HepG2 (cell line): Measurements from ENCODE around the gene GPM6B. TPM values are rescaled to one million over a fixed set of nuclear protein-coding genes. Genes with fewer than 3 reads are reported as not detected.

Experiments
- ATAC-seq: fragments of 200-7000 bp; cut with Tn5 transposase; 3 replicates; pipeline ENCODE4 v1.9.1; 2020; ENCODE audit warnings: mild to moderate bottlenecking, moderate library complexity
- BruUV-seq: library from RNA; stranded (reverse); fragments of 400-500 nt; replicated peaks from 2 replicates; lab custom pipeline; 2021; lab: Mats Ljungman, UMichigan
- CTCF ChIA-PET: fragments of 300-600 bp; formaldehyde crosslinking; extraction: SDS; loops from one replicate; lab custom pipeline; 2021; ENCODE audit warnings: low total read pairs, inconsistent platforms, low intra/inter-chr PET ratio; lab: Yijun Ruan, JAX
- POLR2A ChIA-PET: fragments of 350-600 bp; sonication (Branson Sonifier 250); formaldehyde crosslinking; loops from one replicate; lab custom pipeline; 2020; ENCODE audit warnings: antibody characterized with exemption, inconsistent platforms; lab: Yijun Ruan, JAX
- DNase-seq: peaks from one replicate; pipeline ENCODE4 v3.0.0-alpha.2; 2015; ENCODE audit warnings: low spot score
- FAIRE-seq: peaks from 3 replicates; lab custom pipeline; 2011; peaks lifted over from hg19 to GRCh38; lab: Jason Lieb, UNC
- H2AFZ ChIP-seq: one replicate; pipeline ENCODE4 v1.6.1; 2011; ENCODE audit warnings: low read length, inconsistent platforms
- H3K27ac ChIP-seq: fragments of 300-600 bp; 3 replicates; pipeline ENCODE4 v1.8.0; 2011; ENCODE audit warnings: mixed run types, mild to moderate bottlenecking, mixed read lengths, low read length, inconsistent platforms; ENCODE audit not compliant: insufficient read depth; ENCODE audit errors: extremely low read length
- H3K27me3 ChIP-seq, 2 experiments: fragments of 200-600 bp in 1 of 2; 2 replicates in 1 of 2; 3 replicates in 1 of 2; pipeline versions ENCODE4 v1.6.0 to v1.8.0; 2011; ENCODE audit warnings: low read length in 2 of 2, mild to moderate bottlenecking in 2 of 2, moderate library complexity in 2 of 2, inconsistent platforms in 1 of 2; ENCODE audit not compliant: insufficient read depth in 2 of 2, control insufficient read depth in 1 of 2
- H3K36me3 ChIP-seq, 2 experiments: fragments of 200-600 bp in 1 of 2; replicated peaks in 1 of 2; 2 replicates in 1 of 2; 3 replicates in 1 of 2; pipeline versions ENCODE4 v1.5.1 to v1.8.0; 2011; ENCODE audit warnings: low read length in 2 of 2, inconsistent platforms in 1 of 2; ENCODE audit not compliant: insufficient read depth in 2 of 2, control insufficient read depth in 1 of 2
- H3K4me1 ChIP-seq: 2 replicates; pipeline ENCODE4 v1.5.1; 2012; ENCODE audit warnings: low read length, inconsistent platforms; ENCODE audit not compliant: insufficient read depth
- H3K4me2 ChIP-seq: 2 replicates; pipeline ENCODE4 v1.6.0; 2011; ENCODE audit warnings: low read depth, low read length, inconsistent platforms
- H3K4me3 ChIP-seq, 3 experiments: fragments of 200-600 bp in 1 of 3; sonication (generic), shearing (Covaris generic) in 1 of 3; replicated peaks in 1 of 3; 2 replicates each; pipeline ENCODE4 v1.5.1; 2011 to 2016; ENCODE audit warnings: low read length in 3 of 3, inconsistent platforms in 2 of 3, low read depth in 2 of 3, mild to moderate bottlenecking in 2 of 3, control low read depth in 1 of 3, mixed read lengths in 1 of 3; ENCODE audit not compliant: insufficient read depth in 1 of 3
- H3K79me2 ChIP-seq: one replicate; pipeline ENCODE4 v1.6.1; 2011; ENCODE audit warnings: low read length, inconsistent platforms; ENCODE audit not compliant: insufficient read depth
- H3K9ac ChIP-seq: 2 replicates; pipeline ENCODE4 v1.6.0; 2011; ENCODE audit warnings: mild to moderate bottlenecking, low read depth, low read length, inconsistent platforms; ENCODE audit not compliant: insufficient read depth
- H3K9me3 ChIP-seq: 2 replicates; pipeline ENCODE4 v1.5.1; 2012; ENCODE audit warnings: mild to moderate bottlenecking, low read length
- H4K20me1 ChIP-seq: 2 replicates; pipeline ENCODE4 v1.6.0; 2011; ENCODE audit warnings: inconsistent platforms, mild to moderate bottlenecking, low read length, moderate library complexity; ENCODE audit not compliant: insufficient read depth
- HIC2 ChIP-seq: sonication (generic); formaldehyde crosslinking; IDR thresholded peaks from 2 replicates; pipeline ENCODE4 v1.9.0; 2022; ENCODE audit warnings: low read depth, missing genetic modification reagents
- HOXA9 ChIP-seq: sonication (generic); formaldehyde crosslinking; IDR thresholded peaks from 2 replicates; pipeline ENCODE4 v1.8.1; 2022; ENCODE audit warnings: missing genetic modification reagents, mild to moderate bottlenecking, moderate library complexity, borderline replicate concordance
- JUND ChIP-seq: sonication (generic); formaldehyde crosslinking; IDR thresholded peaks from 2 replicates; pipeline ENCODE4 v1.8.0; 2022; ENCODE audit warnings: mild to moderate bottlenecking, missing genetic modification reagents
- KLF16 ChIP-seq, 2 experiments: sonication (generic) in 1 of 2; formaldehyde crosslinking in 1 of 2; IDR thresholded peaks; 2 replicates each; pipeline versions ENCODE4 v1.6.1 to v1.8.0; 2016 to 2023; ENCODE audit warnings: missing genetic modification reagents in 2 of 2, missing compliant biosample characterization in 1 of 2
- MLXIP ChIP-seq: sonication (generic); formaldehyde crosslinking; IDR thresholded peaks from 2 replicates; pipeline ENCODE4 v1.9.0; 2021; ENCODE audit warnings: missing genetic modification reagents, borderline replicate concordance
- NFIB ChIP-seq: sonication (generic); formaldehyde crosslinking; IDR thresholded peaks from 2 replicates; pipeline ENCODE4 v1.9.0; 2021; ENCODE audit warnings: missing genetic modification reagents, mild to moderate bottlenecking, borderline replicate concordance
- PHF20 ChIP-seq: sonication (generic); formaldehyde crosslinking; IDR thresholded peaks from 2 replicates; pipeline ENCODE4 v1.5.0; 2020; ENCODE audit warnings: mild to moderate bottlenecking, missing genetic modification reagents
- PHF21A ChIP-seq: sonication (generic); formaldehyde crosslinking; IDR thresholded peaks from 2 replicates; pipeline ENCODE4 v1.5.0; 2020; ENCODE audit warnings: mild to moderate bottlenecking, missing genetic modification reagents
- POLR2A ChIP-seq, 2 experiments: IDR thresholded peaks; 2 replicates each; pipeline ENCODE4 v1.6.1; 2011; ENCODE audit warnings: low read depth in 2 of 2, low read length in 2 of 2, mild to moderate bottlenecking in 1 of 2, moderate library complexity in 1 of 2; ENCODE audit not compliant: insufficient read depth in 1 of 2
- RFXAP ChIP-seq: sonication (generic); formaldehyde crosslinking; IDR thresholded peaks from 2 replicates; pipeline ENCODE4 v1.4.0; 2020; ENCODE audit warnings: missing genetic modification reagents, borderline replicate concordance
- SP4 ChIP-seq: sonication (generic); formaldehyde crosslinking; IDR thresholded peaks from 2 replicates; pipeline ENCODE4 v1.8.1; 2023; ENCODE audit warnings: mild to moderate bottlenecking, missing genetic modification reagents
- TGIF2 ChIP-seq: IDR thresholded peaks from 2 replicates; pipeline ENCODE4 v1.6.1; 2016; ENCODE audit warnings: control low read depth, missing compliant biosample characterization
- ZMYM3 ChIP-seq: sonication (generic); formaldehyde crosslinking; IDR thresholded peaks from 2 replicates; pipeline ENCODE4 v1.5.1; 2020; ENCODE audit warnings: mild to moderate bottlenecking, missing genetic modification reagents
- ZNF230 ChIP-seq: sonication (generic); formaldehyde crosslinking; IDR thresholded peaks from 2 replicates; pipeline ENCODE4 v1.4.0; 2020; ENCODE audit warnings: mild to moderate bottlenecking, missing genetic modification reagents
- ZNF335 ChIP-seq: sonication (generic); formaldehyde crosslinking; IDR thresholded peaks from 2 replicates; pipeline ENCODE4 v1.4.0; 2020; ENCODE audit warnings: missing genetic modification reagents
- WGBS: methylation state at CpG from one replicate; pipeline ENCODE4 v1.1.6; 2017; ENCODE audit warnings: low lambda C conversion rate; 5-methylcytosine and 5-hydroxymethylcytosine counted together
- in situ Hi-C: cut with HindIII; loops from 2 replicates; pipeline ENCODE4 v1.10.0; 2017; ENCODE audit warnings: low pct_unique_long_range_greater_than_20kb; ENCODE audit not compliant: extremely low pct_ligation_motif_present
- intact Hi-C: fragments of 100-400 bp; cut with micrococcal nuclease; formaldehyde crosslinking; loops from one replicate; pipeline ENCODE4 v1.10.0; 2022; ENCODE audit not compliant: unreplicated experiment
- polyA plus RNA-seq, 8 experiments: library from polyadenylated mRNA; depleted of rRNA in 3 of 8; stranded (reverse) in 7 of 8; unstranded in 1 of 8; fragments of >200 nt; fragmentation: Illumina TruSeq in 4 of 8; extraction: Trizol in 4 of 8; gene quantifications; 2 replicates each; pipeline versions ENCODE4 v1.2.1 to v1.2.3, GENCODE V29; 2011 to 2016; ENCODE audit warnings: low read depth in 4 of 8, missing spikeins in 1 of 8, mixed read lengths in 1 of 8; ENCODE audit not compliant: insufficient read depth in 1 of 8
- total RNA-seq, 5 experiments: library from RNA; depleted of rRNA; stranded (reverse); fragments of >200 nt; fragmentation: Illumina TruSeq; extraction: Trizol; gene quantifications; 2 replicates each; pipeline ENCODE4 v1.2.3, GENCODE V29; 2016; ENCODE audit warnings: low read depth in 1 of 5
- TF ChIP-seq, protein P1 (sequence below): sonication (generic); formaldehyde crosslinking; IDR thresholded peaks from 2 replicates; pipeline ENCODE4 v1.8.1; 2023; ENCODE audit warnings: missing genetic modification reagents, inconsistent platforms, borderline replicate concordance
- TF ChIP-seq, protein P2 (sequence below): IDR thresholded peaks from 2 replicates; pipeline ENCODE4 v1.6.1; 2016; ENCODE audit warnings: low read depth
- TF ChIP-seq, protein P3 (sequence below): sonication (generic); formaldehyde crosslinking; IDR thresholded peaks from 2 replicates; pipeline ENCODE4 v1.5.0; 2020; ENCODE audit warnings: missing genetic modification reagents, mild to moderate bottlenecking, borderline replicate concordance

The GPM6B gene
- total and polyA plus RNA-seq, 2 of the 13 experiments (the other 11 are each of a cell fraction or from before 2014, with no cell fraction given) = not detected

DNA sequence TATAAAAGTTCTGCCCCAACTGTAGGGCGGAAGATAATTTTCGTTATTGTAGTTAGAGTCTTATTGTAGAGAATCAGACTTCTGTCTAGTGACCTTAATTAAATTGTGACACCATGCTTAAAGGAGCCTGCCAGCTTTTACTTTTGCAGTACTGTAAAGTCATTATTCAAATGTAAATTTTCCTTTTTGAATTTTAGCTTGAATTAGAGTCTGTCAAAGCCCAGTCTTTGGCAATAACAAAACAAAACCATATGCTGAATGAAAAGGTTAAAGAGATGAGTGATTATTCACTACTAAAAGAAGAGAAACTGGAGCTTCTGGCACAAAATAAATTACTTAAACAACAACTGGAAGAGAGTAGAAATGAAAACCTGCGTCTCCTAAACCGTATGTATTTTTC lies 60.5 kb downstream of the GPM6B start:
- Histone ChIP-seq H3K9ac (no peak overlapping the region), H2AFZ (no peak overlapping the region), H3K27me3 (no peaks in the 10 kb centered on the region), H3K9me3 (no peaks in the 10 kb centered on the region), H3K4me3 (no peak overlapping the region), H3K4me2 (no peak overlapping the region), H4K20me1 (no peaks in the 10 kb centered on the region), H3K79me2 (no peaks in the 10 kb centered on the region), H3K36me3 (peaks cover 2 to 28% of the 10 kb centered on the region in 2 experiments; a peak in 3 of 5 replicates), H3K27ac (no peak overlapping the region), H3K4me1 (no peaks in the 10 kb centered on the region)
- in situ Hi-C loops = loop anchor here (25.0 kb wide), 1 partner anchor 244 kb away; no protein-coding TSS in a partner anchor
- ChIA-PET POLR2A (interaction anchor here (0.6 kb wide), 1 partner anchor 43 kb away, joined by 4 read pairs; no protein-coding TSS in a partner anchor), CTCF (no interaction called here)
- BruUV-seq = no TSS peak
- WGBS = 97% methylated on average over 4 of the region's 4 CpGs
- DNase-seq (no peak), ATAC-seq (no peak), FAIRE-seq (no peak)
- intact Hi-C loops = no loop called here
- no peak for TF ChIP-seq ZMYM3 (CRISPR knock-in tag)
- TF ChIP-seq, protein P1, sequence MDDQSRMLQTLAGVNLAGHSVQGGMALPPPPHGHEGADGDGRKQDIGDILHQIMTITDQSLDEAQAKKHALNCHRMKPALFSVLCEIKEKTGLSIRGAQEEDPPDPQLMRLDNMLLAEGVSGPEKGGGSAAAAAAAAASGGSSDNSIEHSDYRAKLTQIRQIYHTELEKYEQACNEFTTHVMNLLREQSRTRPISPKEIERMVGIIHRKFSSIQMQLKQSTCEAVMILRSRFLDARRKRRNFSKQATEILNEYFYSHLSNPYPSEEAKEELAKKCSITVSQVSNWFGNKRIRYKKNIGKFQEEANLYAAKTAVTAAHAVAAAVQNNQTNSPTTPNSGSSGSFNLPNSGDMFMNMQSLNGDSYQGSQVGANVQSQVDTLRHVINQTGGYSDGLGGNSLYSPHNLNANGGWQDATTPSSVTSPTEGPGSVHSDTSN (CRISPR knock-in tag) = no peak
- no peak for TF ChIP-seq HOXA9
- TF ChIP-seq, protein P2, sequence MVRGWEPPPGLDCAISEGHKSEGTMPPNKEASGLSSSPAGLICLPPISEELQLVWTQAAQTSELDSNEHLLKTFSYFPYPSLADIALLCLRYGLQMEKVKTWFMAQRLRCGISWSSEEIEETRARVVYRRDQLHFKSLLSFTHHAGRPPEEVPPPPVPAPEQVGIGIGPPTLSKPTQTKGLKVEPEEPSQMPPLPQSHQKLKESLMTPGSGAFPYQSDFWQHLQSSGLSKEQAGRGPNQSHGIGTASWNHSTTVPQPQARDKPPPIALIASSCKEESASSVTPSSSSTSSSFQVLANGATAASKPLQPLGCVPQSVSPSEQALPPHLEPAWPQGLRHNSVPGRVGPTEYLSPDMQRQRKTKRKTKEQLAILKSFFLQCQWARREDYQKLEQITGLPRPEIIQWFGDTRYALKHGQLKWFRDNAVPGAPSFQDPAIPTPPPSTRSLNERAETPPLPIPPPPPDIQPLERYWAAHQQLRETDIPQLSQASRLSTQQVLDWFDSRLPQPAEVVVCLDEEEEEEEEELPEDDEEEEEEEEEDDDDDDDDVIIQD (CRISPR knock-in tag) = no peak
- no peak for TF ChIP-seq NFIB (CRISPR knock-in tag)
- no peak for TF ChIP-seq SP4 (CRISPR knock-in tag)
- TF ChIP-seq, protein P3, sequence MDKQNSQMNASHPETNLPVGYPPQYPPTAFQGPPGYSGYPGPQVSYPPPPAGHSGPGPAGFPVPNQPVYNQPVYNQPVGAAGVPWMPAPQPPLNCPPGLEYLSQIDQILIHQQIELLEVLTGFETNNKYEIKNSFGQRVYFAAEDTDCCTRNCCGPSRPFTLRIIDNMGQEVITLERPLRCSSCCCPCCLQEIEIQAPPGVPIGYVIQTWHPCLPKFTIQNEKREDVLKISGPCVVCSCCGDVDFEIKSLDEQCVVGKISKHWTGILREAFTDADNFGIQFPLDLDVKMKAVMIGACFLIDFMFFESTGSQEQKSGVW (CRISPR knock-in tag) = no peak
- no peak for TF ChIP-seq JUND
- no peak for TF ChIP-seq TGIF2 (CRISPR knock-in tag)
- TF ChIP-seq HIC2 = no peak
- no peak for TF ChIP-seq RFXAP (CRISPR knock-in tag)
- no peak for TF ChIP-seq ZNF230 (CRISPR knock-in tag)
- TF ChIP-seq MLXIP (CRISPR knock-in tag) = no peak
- TF ChIP-seq PHF21A = no peak
- no peak for TF ChIP-seq KLF16 (CRISPR knock-in tag; IDR thresholded peaks at IDR 0.05)
- no peak for TF ChIP-seq ZNF335
- no peak for TF ChIP-seq POLR2A (IDR thresholded peaks at IDR 0.05; ENCODE audit: insufficient read depth in 1 of 2, low read depth in 2 of 2, low read length in 2 of 2)
- TF ChIP-seq PHF20 = no peak
